H9 (cell line): Measurements from ENCODE around the gene SOCS3. TPM values are rescaled to one million over a fixed set of nuclear protein-coding genes. Genes with fewer than 3 reads are reported as not detected.
A peak's percentile ranks its signal among the peaks of the same experiment; 100 is the strongest.

Source experiments
- DNase-seq: peaks from one replicate; pipeline ENCODE4 v3.0.0-alpha.2; 2017
- H2AFZ ChIP-seq: one replicate; pipeline ENCODE4 v1.6.1; 2013; ENCODE audit warnings: mild to moderate bottlenecking, low read length, control low read depth, moderate library complexity
- H2AK5ac ChIP-seq: 2 replicates; pipeline ENCODE4 v1.6.1; 2013; ENCODE audit warnings: low read length, control low read depth, mixed read lengths; ENCODE audit not compliant: insufficient read length
- H2BK120ac ChIP-seq: one replicate; pipeline ENCODE4 v1.6.1; 2013; ENCODE audit warnings: low read depth, mild to moderate bottlenecking, low read length, control low read depth, inconsistent platforms; ENCODE audit not compliant: poor library complexity, severe bottlenecking
- H2BK12ac ChIP-seq: 2 replicates; pipeline ENCODE4 v1.6.1; 2013; ENCODE audit warnings: low read length, control low read depth, mixed read lengths, low read depth; ENCODE audit not compliant: insufficient read length
- H2BK15ac ChIP-seq: 2 replicates; pipeline ENCODE4 v1.6.1; 2013; ENCODE audit warnings: low read depth, low read length, control low read depth
- H2BK20ac ChIP-seq: one replicate; pipeline ENCODE4 v1.6.1; 2013; ENCODE audit warnings: low read depth, mild to moderate bottlenecking, low read length, control low read depth, inconsistent platforms; ENCODE audit not compliant: poor library complexity, severe bottlenecking
- H2BK5ac ChIP-seq: 2 replicates; pipeline ENCODE4 v1.6.1; 2013; ENCODE audit warnings: low read length, control low read depth, mixed read lengths; ENCODE audit not compliant: insufficient read length
- H3K14ac ChIP-seq: 2 replicates; pipeline ENCODE4 v1.6.1; 2013; ENCODE audit warnings: low read length, control low read depth; ENCODE audit not compliant: insufficient read depth
- H3K18ac ChIP-seq: 2 replicates; pipeline ENCODE4 v1.6.1; 2013; ENCODE audit warnings: low read depth, mild to moderate bottlenecking, mixed read lengths, low read length, control low read depth; ENCODE audit not compliant: insufficient read length
- H3K23ac ChIP-seq: 2 replicates; pipeline ENCODE4 v1.6.1; 2013; ENCODE audit warnings: low read length, control low read depth, mixed read lengths, low read depth; ENCODE audit not compliant: insufficient read length
- H3K23me2 ChIP-seq: 2 replicates; pipeline ENCODE4 v1.6.1; 2013; ENCODE audit warnings: low read depth, mild to moderate bottlenecking, mixed read lengths, low read length, control low read depth; ENCODE audit not compliant: insufficient read length, poor library complexity, severe bottlenecking
- H3K27ac ChIP-seq: 2 replicates; pipeline ENCODE4 v1.5.1; 2013; ENCODE audit warnings: low read length, control low read depth, mixed read lengths, low read depth; ENCODE audit not compliant: insufficient read length
- H3K27me3 ChIP-seq: 2 replicates; pipeline ENCODE4 v1.6.1; 2013; ENCODE audit warnings: low read length, control low read depth, inconsistent platforms; ENCODE audit not compliant: insufficient read depth
- H3K4ac ChIP-seq: 2 replicates; pipeline ENCODE4 v1.6.1; 2013; ENCODE audit warnings: low read depth, mild to moderate bottlenecking, control low read depth, inconsistent platforms, low read length, moderate library complexity
- H3K4me1 ChIP-seq: 2 replicates; pipeline ENCODE4 v1.6.1; 2013; ENCODE audit warnings: low read length, control low read depth, inconsistent platforms; ENCODE audit not compliant: insufficient read depth
- H3K4me2 ChIP-seq: 2 replicates; pipeline ENCODE4 v1.6.1; 2013; ENCODE audit warnings: low read length, control low read depth, mixed read lengths; ENCODE audit not compliant: insufficient read length, insufficient read depth
- H3K56ac ChIP-seq: 2 replicates; pipeline ENCODE4 v1.6.1; 2013; ENCODE audit warnings: low read depth, mild to moderate bottlenecking, mixed read lengths, low read length, control low read depth; ENCODE audit not compliant: insufficient read length
- H3K79me1 ChIP-seq: 2 replicates; pipeline ENCODE4 v1.6.1; 2013; ENCODE audit warnings: low read depth, mild to moderate bottlenecking, moderate library complexity, low read length, control low read depth, inconsistent platforms; ENCODE audit not compliant: insufficient read depth, poor library complexity, severe bottlenecking
- H3K79me2 ChIP-seq: 2 replicates; pipeline ENCODE4 v1.6.1; 2013; ENCODE audit warnings: low read length, control low read depth, inconsistent platforms; ENCODE audit not compliant: insufficient read depth
- H3K9ac ChIP-seq: 2 replicates; pipeline ENCODE4 v1.6.1; 2013; ENCODE audit warnings: low read length, control low read depth, mixed read lengths; ENCODE audit not compliant: insufficient read length; ENCODE audit errors: extremely low read depth
- H3K9me3 ChIP-seq: one replicate; pipeline ENCODE4 v1.6.1; 2013; ENCODE audit warnings: low read depth, low read length, inconsistent platforms; ENCODE audit not compliant: control insufficient read depth
- H3T11ph ChIP-seq: one replicate; pipeline ENCODE4 v1.6.1; 2013; ENCODE audit warnings: mild to moderate bottlenecking, low read length, control low read depth, inconsistent platforms
- H4K20me1 ChIP-seq: one replicate; pipeline ENCODE4 v1.6.1; 2013; ENCODE audit not compliant: control insufficient read depth, insufficient read length, insufficient read depth
- H4K5ac ChIP-seq: 2 replicates; pipeline ENCODE4 v1.6.1; 2013; ENCODE audit warnings: low read depth, mild to moderate bottlenecking, mixed read lengths, low read length, control low read depth; ENCODE audit not compliant: insufficient read length
- H4K8ac ChIP-seq: replicated peaks from 2 replicates; pipeline ENCODE4 v1.6.1; 2013; ENCODE audit warnings: low read length, control low read depth, mixed read lengths, low read depth; ENCODE audit not compliant: insufficient read length
- H4K91ac ChIP-seq: 2 replicates; pipeline ENCODE4 v1.6.1; 2013; ENCODE audit warnings: low read depth, mild to moderate bottlenecking, moderate library complexity, mixed read lengths, low read length, control low read depth; ENCODE audit not compliant: insufficient read length
- H3K27ac Mint-ChIP-seq, 3 experiments: 2 replicates in 2 of 3; 3 replicates in 1 of 3; pipeline ENCODE4 v1.8.0; 2020 to 2021; ENCODE audit warnings: mixed read lengths in 3 of 3, mild to moderate bottlenecking in 1 of 3, moderate library complexity in 1 of 3
- H3K27me3 Mint-ChIP-seq: 2 replicates; pipeline ENCODE4 v1.8.0; 2021; ENCODE audit warnings: low read depth, mild to moderate bottlenecking, moderate library complexity, mixed read lengths
- H3K36me3 Mint-ChIP-seq, 3 experiments: 2 replicates in 2 of 3; 3 replicates in 1 of 3; pipeline ENCODE4 v1.8.0; 2020 to 2021; ENCODE audit warnings: low read depth in 3 of 3, mixed read lengths in 3 of 3; ENCODE audit not compliant: insufficient read depth in 1 of 3
- H3K4me1 Mint-ChIP-seq, 2 experiments: 2 replicates each; pipeline ENCODE4 v1.8.0; 2020; ENCODE audit warnings: mixed read lengths in 2 of 2
- H3K4me3 Mint-ChIP-seq, 2 experiments: 2 replicates in 1 of 2; 3 replicates in 1 of 2; pipeline ENCODE4 v1.8.0; 2020 to 2021; ENCODE audit warnings: mild to moderate bottlenecking in 2 of 2, mixed read lengths in 2 of 2, moderate library complexity in 1 of 2
- H3K9me3 Mint-ChIP-seq, 2 experiments: 2 replicates in 1 of 2; 3 replicates in 1 of 2; pipeline ENCODE4 v1.8.0; 2020; ENCODE audit warnings: mild to moderate bottlenecking in 2 of 2, mixed read lengths in 2 of 2, moderate library complexity in 1 of 2
- WGBS: extraction: QIAGEN DNeasy Blood & Tissue Kit; methylation state at CpG from one replicate; pipeline ENCODE4 v1.1.7; 2013; ENCODE audit warnings: missing lambda C conversion rate, low lambda C conversion rate, mixed read lengths; ENCODE audit not compliant: insufficient read length; ENCODE audit errors: extremely low coverage; 5-methylcytosine and 5-hydroxymethylcytosine counted together
- total RNA-seq: library from RNA; stranded (reverse); gene quantifications from 2 replicates; pipeline ENCODE4 v1.2.1, GENCODE V29; 2021
- TF ChIP-seq, protein P1 (sequence below): fragments of 200-600 bp; sonication (generic); conservative IDR thresholded peaks from 3 replicates; pipeline ENCODE4 v1.8.0; 2021; ENCODE audit warnings: antibody characterized with exemption, mild to moderate bottlenecking

SOCS3 gene
- total RNA-seq, 1 experiment from 2014 or later: 9.5 TPM

- Mint-ChIP-seq H3K27me3 (no peaks in the 10 kb centered on the region), H3K9me3 (no peaks in the 10 kb centered on the region), H3K4me1 (peaks cover 0 to 6% of the 10 kb centered on the region in 2 experiments; a peak in 1 of 4 replicates), H3K27ac (peak overlapping the region in 1 of 3 experiments; percentile 49; a peak in 1 of 7 replicates), H3K4me3 (no peak overlapping the region), H3K36me3 (peaks cover 65 to 93% (median 87%) of the 10 kb centered on the region in 3 experiments; a peak in 6 of 7 replicates)
- Histone ChIP-seq H2BK15ac (no peak overlapping the region), H3K18ac (no peak overlapping the region), H3K27ac (no peak overlapping the region), H3K9ac (no peak overlapping the region), H2AFZ (no peak overlapping the region), H3K79me2 (peaks cover 3% of the 10 kb centered on the region; the same call in 1 of the 2 replicates), H2BK20ac (no peak overlapping the region), H3K14ac (no peak overlapping the region), H4K20me1 (peaks cover 5% of the 10 kb centered on the region), H3K79me1 (no peaks in the 10 kb centered on the region), H3K4me1 (no peaks in the 10 kb centered on the region), H3K9me3 (no peaks in the 10 kb centered on the region), H3K56ac (no peak overlapping the region), H2AK5ac (no peak overlapping the region), H4K5ac (no peak overlapping the region), H3K4ac (no peak overlapping the region), H3K23ac (no peak overlapping the region), H3K23me2 (no peaks in the 10 kb centered on the region), H4K91ac (no peak overlapping the region), H2BK12ac (no peak overlapping the region), H3K27me3 (no peaks in the 10 kb centered on the region), H2BK5ac (no peak overlapping the region), H4K8ac (no peak overlapping the region), H3T11ph (no peak overlapping the region), H3K4me2 (no peak overlapping the region), H2BK120ac (no peak overlapping the region)
- WGBS: no CpG with 5 or more reads among the region's 8 CpGs
- TF ChIP-seq, protein P1, sequence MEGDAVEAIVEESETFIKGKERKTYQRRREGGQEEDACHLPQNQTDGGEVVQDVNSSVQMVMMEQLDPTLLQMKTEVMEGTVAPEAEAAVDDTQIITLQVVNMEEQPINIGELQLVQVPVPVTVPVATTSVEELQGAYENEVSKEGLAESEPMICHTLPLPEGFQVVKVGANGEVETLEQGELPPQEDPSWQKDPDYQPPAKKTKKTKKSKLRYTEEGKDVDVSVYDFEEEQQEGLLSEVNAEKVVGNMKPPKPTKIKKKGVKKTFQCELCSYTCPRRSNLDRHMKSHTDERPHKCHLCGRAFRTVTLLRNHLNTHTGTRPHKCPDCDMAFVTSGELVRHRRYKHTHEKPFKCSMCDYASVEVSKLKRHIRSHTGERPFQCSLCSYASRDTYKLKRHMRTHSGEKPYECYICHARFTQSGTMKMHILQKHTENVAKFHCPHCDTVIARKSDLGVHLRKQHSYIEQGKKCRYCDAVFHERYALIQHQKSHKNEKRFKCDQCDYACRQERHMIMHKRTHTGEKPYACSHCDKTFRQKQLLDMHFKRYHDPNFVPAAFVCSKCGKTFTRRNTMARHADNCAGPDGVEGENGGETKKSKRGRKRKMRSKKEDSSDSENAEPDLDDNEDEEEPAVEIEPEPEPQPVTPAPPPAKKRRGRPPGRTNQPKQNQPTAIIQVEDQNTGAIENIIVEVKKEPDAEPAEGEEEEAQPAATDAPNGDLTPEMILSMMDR: no peak
- DNase-seq: no peak
These were observed 42.0 kb upstream of the SOCS3 start for GRCh38 chr17:78401891-78402290.
